HG03060 (cell line): Measurements from ENCODE around the gene NKX2-3.

Experiments used
- ATAC-seq: cut with Tn5 transposase; IDR thresholded peaks from one replicate; pipeline ENCODE4 v1.9.1; 2021; ENCODE audit warnings: low read depth, moderate number of reproducible peaks; ENCODE audit not compliant: unreplicated experiment

The NKX2-3 gene

DNA sequence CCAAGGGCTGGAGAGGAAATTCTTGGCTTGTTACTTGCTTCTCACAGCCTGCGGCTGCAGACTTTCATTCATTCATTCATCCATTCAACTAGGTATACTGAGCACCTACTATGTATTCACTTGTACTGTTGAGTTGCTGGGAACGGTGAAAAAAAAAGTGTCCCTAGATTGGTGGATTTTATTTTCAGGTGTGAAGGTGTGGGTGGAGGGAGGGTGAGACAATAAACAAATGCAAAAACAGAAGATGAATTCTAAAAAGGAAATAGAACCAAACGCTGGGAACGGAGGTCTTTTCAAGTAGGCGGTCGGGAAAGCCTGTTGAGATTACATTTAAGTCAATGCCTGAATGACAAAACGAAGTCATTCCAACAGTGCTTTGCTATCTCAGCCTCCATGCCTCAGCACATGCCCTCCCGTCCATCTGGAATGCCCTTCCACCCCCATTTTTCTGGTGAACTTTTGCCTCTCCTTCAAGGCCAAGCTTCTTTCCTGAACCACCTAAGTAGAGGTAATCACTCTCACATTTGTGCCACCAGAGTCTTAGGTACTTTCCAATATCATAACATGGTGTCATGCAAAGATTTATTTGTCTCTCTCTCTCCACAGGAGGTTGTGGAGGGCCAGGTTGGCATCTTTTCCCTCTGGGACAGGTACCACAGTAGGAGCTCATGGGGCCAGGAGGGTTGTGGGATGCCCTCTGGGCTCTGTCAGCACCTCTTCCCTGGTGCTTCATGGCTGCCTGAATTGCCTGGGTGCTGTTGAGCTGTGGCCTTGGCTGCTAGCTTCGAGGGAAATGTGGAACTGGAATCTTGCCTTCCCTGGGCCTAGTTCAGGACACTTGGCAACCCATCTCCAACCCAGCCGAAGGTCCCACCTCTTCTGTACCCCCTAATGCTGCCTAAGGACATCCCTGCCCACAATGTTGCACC is 5.5 kb downstream of the NKX2-3 start:
- ATAC-seq, result no peak

DNA sequence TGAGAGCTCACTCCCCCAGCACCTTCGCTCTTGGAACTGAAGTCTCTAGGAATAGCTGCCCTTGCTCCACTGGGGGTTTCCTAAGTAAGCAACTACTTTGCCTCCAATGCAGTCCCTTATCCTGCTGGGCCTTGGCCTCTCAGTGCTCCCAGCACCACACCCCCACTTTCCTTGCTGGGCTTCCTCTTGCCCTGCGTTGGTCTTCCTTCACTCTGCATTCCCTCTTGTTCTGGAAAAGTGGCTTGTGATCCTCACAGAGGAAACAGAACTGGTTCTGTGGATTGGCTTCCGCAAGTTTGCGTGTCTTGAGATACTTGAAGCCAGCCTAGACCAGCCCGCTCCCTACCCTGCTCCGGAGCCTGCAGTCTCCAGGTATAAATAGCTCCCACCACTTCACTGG is 6.4 kb downstream of the NKX2-3 start:
- ATAC-seq, result no peak

GRCh38 chr10:99539820-99540219 is 7.1 kb downstream of the NKX2-3 start:
- ATAC-seq, result no peak

DNA sequence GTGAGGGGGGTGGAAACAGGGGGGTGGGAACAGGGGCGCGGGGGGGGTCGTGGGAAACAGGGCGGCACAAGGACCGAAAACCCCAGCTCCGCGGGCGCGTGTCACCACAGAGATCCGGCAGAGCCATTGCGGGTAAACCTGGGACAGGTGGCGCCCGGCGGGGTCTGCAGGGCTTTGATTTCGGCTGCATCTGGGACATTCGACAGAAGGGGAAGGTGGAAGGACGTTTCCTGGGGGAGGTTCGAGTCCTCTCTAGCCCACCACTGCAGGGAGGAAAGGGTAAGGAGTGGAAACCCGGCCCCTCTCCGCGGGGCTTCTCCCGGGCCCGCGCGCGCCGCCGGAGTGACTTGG is 7.5 kb downstream of the NKX2-3 start:
- ATAC-seq, result no peak

DNA sequence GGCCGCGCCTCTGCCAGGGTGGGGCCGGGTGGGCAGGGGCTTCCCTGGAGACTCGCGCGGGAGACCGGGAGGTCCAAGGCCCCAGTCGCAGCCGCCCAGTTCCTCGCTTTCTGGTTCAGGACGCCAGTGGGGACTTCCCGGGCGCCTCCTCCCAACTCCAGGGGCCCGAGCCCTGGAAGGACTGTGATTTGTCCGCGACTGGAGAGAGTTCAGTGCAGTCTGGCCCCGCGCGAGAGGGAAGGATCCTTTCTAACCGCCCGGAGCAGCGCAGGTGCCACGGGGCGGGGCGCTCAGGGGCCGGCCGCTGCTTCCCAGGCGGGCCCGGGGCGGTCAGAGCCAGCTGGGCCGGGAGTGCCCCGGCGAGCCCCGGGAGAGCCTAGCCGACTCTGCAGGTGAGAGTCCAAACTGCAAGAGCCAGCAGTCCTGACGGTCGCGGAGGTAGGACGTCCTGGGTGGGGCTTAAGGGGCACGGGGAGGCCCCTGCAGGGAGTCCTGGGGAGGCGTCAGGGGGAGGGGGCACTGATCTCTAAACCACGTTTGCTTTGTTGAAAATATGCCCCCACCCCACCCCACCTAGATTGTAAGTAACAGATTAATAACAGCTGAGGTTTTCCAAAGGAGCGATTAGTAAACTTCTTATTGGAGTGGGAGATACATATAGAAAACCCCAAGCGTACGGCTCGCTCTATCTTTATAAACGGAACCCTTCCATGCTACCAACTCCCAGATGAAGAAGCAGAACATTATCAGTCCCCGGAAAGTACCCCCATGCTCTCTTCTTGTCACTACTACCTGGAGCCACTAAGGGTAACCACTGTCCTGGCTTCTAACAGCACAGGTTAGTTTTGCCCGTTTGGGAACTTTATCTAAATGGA is 8.2 kb downstream of the NKX2-3 start:
- no peak for ATAC-seq

GRCh38 chr10:99544322-99544721 is 11.6 kb downstream of the NKX2-3 start:
- ATAC-seq, result no peak

DNA sequence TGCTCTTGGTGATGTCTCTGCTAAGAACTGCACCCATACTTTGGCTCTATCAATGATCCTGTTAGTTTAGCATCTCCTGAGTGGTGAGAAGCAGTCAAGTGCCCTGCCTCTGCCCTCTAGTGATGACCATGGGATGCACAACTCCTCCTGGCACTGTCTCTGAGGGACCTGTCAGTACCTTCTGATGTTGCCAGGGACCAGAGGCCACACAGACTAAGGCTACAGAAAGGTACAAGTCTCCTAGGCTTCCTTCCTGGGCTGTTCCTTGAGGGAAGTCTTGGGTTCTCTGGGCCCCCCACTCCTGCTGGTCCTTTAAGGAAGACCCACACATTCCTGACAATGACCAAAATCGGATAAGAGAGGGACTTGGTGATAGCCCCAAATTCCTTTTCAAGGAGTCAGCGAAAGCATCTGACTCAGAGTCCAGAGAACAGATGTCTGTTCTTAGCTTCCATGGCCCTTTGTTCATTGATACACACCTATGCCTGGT is 15.3 kb downstream of the NKX2-3 start:
- no peak for ATAC-seq

DNA sequence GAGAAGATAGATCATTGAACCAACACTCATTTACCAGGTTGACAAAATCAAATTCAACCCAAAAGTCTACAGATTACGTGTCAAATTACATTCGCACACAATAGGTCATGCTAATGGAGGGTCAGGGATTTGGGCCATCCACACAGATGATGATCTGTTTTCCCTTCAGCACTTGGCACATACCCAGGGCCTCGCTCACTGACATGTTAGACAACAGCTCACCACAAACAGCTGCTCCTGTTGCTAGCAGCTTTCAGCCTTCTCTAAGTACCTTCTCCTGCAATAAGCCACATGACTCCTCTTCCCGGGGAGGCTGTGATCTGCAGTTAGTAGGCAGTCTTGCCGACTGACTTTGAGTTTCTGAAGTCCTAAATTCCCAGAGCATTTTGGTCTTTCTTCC is 18.4 kb downstream of the NKX2-3 start:
- ATAC-seq, result no peak

DNA sequence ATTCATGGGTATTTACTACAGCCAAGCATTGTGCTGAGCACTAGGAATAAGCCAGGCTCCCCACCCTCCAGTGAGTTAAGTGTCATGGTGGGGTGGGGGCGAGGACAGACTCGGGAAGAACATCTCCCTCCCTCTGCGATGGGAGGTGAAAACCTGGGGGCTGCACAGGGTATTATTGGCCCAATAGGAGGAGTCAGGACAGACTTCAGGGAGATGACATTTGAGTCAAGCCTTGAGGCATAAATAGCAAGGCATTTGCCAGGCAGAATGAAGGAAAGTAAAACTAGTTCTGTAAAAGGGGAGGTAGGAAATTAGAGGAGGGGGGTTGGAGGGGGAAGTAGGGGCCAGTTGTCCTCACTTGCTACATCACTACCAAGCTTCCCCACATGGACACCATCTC is 18.9 kb downstream of the NKX2-3 start:
- ATAC-seq, result no peak

GRCh38 chr10:99555371-99555770 is 22.6 kb downstream of the NKX2-3 start:
- ATAC-seq, result no peak

- peak; percentile 94 for ATAC-seq
Measured at GRCh38 chr10:99555825-99556523, 23.2 kb downstream of the NKX2-3 start.

DNA sequence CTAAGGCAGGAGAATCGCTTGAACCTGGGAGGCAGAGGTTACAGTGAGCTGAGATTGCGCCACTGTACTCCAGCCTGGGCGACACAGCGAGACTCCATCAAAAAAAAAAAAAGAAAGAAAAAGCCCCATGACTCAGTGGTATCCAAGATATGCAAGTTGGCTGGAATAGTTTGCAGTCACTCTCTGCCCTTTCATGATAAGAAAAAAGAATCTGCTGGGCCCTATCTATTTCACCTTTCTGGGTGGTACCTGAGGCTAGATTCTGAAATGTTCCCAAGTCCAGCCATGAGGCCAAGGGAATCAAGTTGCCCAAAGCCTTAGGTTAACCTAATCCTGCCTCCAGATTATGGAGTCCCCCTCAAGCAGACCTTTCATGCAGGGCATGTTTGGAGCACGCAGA is 24.3 kb downstream of the NKX2-3 start:
- no peak for ATAC-seq

- no peak for ATAC-seq
Measured at GRCh38 chr10:99558708-99559107, 26.0 kb downstream of the NKX2-3 start.

DNA sequence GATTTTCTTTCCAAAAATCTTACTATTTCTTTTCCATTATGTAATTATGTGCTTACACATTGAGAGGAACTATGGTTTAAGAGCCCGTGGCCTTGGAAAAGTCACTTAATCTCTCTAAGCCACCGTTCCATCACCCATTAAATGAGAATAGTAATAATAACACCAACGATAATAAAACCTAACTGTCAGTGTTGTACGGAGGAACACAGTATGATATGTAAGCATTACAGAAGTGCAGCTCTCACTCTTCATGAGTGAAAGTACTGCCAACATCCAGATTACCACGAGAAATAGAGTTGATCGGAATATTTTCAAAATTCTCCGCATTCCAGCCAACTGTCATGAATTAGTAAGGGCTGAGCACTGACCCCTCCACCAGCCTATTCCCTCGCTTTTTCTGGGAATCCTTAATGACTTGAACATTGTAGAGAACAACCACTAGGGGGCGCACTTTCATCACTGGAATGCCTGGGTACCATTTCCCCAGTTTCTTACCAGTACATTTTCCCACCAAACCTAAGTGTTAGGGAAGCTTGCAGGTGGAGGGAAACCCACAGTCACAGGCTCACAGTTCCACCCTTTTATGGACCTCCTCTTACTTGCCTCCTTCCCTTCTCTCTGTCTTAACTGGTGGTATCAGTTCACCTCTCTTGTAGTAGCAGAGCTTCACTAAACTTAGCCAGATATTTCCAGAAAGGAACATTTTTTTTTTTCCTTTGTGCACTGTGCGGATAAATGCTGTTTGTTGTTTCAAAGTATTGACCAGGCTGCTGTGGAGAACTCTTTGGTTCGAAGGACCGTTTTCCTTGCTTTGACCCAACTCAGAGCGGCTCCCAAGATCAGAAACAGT is 27.8 kb downstream of the NKX2-3 start:
- ATAC-seq, result no peak

DNA sequence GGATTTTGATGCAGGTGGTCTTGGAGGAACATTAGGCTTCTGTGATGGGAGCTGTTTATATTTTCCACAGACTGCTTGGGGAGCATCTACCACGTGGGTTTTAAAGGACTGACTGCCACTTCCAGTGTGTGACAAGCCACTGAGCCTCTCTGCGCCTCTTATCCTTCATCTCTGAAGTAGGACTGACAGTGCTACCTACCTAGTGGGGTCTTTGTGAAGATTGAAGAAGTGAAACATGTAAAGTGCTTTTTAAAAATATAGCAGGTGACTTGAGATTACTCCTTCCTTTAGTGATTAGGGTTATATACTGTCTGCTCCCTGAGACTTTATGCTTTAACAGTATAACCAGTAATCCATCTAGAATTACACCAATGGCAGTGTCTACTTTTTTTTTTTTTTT is 29.9 kb downstream of the NKX2-3 start:
- ATAC-seq, result no peak

GRCh38 chr10:99564361-99564760 is 31.6 kb downstream of the NKX2-3 start:
- no peak for ATAC-seq

DNA sequence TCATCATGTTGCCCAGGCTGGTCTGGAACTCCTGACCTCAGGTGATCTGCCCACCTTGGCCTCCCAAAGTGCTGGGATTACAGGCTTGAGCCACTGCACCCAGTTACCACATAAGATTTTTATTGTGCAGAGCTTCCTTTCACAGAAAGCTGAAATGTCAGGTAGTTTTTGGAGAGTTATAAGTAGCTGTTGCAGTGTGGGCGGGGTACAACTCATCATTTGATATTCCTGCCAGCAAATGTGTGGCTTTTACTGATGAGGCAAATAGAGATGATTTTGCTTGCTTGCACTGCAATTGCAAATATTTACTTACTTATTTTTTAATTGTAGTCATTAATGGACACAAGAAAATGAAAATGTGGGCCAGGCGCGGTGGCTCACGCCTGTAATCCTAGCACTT is 32.4 kb downstream of the NKX2-3 start:
- no peak for ATAC-seq

- ATAC-seq, result no peak
Measured at GRCh38 chr10:99569253-99569939, 36.7 kb downstream of the NKX2-3 start.

GRCh38 chr10:99569961-99570360 is 37.2 kb downstream of the NKX2-3 start:
- ATAC-seq, result no peak
